ENCODE measurements around the gene ACR.

Gene ACR

DNA sequence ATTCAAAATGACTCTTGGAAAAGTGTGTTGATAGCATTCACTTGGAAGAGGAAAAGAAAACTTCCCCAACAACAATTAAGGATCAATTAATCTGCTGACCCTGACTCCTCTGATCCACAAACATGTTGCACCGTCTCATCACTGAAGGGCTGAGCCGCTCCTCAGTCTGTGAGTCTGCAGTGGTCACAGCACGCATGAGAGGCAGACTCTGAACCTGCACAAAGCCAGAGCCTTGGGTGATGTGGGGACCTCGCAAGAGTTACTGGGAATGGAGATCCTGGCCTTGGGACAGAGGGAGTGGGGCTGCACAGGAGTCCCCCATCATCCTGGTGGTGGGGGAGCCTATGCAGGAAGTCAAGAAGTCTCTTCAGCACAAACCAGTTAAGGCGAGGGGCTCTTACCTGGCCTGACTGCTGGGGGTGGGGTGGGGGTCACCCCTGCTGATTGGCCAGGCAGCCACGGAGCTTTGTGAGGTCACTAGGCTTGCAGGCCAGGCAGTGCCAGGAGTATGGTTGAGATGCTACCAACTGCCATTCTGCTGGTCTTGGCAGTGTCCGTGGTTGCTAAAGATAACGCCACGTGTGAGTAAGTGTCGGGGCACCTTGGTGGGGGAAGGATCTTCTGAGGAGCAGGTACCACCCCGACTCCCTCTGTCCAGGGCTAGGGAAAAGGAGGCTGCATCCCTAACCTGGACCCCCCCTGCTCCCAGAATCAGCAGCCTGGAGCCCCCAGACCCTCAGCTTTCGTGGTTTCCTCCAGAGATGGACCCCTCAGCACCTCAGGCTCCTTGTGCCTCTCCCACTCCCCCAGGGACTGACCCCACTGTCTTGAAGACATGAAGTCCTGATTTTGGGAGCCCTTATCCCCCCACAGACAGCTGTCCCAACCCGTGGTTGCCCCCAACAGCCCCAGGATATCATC, at the start of gene ACR:
TSS of gene ACR (plus strand) at position 477 of the 921 bp plus-strand sequence. CDS start at position 509, 32 bp downstream.
- no peak for DNase-seq

- no peak for DNase-seq
These were observed 49.6 kb upstream of the ACR start for GRCh38 chr22:50688448-50688847.

GRCh38 chr22:50691521-50691920, 46.5 kb upstream of the ACR start:
- DNase-seq: peak; percentile 55

GRCh38 chr22:50693462-50693861, 44.5 kb upstream of the ACR start:
- no peak for DNase-seq

DNA sequence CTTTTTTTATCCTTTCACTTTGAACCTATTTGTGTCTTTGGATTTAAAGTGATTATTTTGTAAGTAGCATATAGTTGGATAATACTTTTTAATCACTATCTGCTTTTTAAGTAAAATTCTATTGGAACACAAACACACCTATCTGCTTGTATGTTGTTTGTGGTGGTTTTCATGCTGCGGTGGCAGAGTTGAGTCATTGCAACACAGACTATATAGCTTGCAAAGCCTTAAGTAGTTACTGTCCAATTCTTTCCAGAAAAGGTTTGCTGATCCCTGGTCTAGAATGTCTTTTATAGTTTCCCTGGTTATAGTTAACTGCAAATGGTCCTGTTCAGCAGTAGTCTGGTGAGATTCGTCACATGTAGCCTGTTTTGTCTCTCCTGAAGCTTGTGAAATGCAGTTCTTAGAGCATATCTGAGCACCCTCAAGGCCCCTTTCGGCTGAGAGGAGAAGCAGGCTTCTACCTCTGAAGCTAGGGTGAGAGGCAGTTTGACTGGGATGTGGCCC, 43.9 kb upstream of the ACR start:
- DNase-seq: no peak

DNA sequence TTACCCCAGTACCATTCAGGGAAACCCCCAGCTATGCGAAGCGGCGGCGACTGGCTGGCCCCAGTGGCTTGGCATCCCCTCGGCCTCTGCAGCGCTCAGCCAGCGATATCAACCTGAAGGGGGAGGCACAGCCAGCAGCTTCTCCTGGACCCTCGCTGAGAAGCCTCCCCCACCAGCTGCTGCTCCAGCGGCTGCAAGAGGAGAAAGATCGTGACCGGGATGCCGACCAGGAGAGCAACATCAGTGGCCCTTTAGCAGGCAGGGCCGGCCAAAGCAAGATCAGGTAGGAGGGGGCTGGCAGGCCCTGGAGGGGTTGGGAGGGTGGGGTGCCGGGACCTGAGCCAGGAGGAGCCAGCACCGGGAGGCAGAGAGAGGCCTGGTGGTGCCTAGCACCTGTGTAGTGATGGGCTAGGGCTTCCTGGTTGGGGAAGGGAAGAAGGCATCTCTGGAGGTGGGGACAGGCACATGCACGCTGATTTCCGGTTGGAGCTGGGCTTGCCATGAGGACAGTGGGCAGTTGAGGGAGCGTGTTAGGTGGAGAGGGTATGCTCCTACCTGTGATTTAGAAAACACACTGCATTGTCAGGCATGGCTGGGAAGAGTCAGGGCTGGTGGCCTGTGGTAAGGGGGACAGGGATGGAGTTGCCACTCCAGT, 43.1 kb upstream of the ACR start:
- no peak for DNase-seq

GRCh38 chr22:50695421-50696250, 42.4 kb upstream of the ACR start:
- no peak for DNase-seq

DNA sequence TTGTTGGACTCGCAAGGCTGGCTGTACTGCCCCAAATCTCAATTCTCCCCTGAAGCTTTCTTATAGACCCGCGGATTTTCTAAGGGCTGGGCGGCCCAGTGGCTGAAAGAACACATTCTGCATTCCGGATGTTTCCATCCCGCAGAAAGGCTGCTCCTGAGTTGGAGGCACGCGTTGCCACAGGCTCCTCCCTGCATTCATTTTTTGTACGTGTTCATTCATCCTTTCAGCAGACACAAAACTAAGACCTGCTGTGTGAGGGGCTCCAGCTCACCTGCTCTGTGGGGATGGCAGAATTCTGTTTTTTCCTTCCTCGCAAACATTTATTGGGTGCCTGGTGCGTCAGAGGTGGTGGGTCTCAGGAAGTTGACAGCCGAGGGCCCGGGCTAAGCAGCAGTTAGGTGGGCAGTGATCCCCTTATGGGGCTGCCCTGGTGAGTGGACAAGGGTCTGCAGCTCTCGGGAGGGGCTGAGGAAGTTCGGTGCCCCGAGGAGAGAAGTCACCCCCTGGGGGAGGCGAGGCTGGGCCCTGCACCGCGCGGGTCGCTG, 41.7 kb upstream of the ACR start:
- DNase-seq: no peak

DNA sequence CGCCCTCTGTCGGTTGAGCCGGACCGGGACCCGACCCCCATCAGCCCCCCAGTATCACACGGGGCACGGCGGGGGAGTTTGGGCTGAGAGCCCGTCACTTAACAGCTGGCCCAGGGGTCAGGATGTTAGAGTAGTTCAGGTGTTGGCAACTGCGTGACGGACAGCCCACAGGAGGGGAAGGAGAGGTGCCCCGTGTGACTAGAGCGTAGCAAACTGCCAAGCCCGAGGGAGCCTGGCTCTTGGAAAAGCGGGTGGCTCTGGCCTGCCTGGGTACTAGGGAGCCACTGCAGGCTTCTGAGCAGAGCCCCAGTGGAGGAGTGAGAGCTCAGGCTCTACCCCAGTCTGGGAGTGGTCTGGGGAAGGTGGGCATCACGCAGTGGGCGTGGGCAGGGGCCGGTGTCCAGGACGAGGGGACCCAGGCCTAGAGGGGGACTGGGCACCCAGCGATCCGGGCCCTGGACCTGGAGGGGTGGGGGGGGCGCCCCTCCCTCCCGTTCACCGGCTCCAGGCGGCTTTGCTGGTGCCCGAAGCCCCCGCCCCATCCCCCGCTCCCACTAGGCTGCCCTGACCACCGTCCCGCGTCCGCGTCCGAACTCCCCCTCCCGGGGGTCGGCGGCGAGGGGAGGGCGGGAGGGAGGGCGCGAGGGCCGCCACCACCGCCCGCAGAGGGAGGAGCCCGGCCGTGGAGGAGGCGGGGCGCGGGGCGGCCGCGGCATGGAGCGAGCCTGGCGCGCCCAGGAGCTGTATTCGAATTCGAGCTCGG, 41.0 kb upstream of the ACR start:
- no peak for DNase-seq

GRCh38 chr22:50697667-50698506, 40.1 kb upstream of the ACR start:
- no peak for DNase-seq

DNA sequence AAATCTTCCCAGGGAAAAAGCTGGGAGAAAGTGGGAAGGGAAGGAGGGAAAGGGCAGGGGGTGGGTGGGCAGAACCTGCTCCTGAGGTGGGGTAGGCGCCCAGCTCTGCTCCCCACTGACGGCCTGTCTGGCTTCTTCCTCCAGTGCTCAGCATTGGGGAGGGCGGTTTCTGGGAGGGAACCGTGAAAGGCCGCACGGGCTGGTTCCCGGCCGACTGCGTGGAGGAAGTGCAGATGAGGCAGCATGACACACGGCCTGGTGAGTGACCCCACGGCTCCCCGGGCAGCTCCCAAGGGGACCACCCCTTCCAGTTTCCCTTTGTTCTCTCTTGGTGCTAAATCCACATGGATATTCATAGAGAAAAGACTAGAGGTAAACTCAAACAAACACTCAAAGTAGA, 39.5 kb upstream of the ACR start:
- no peak for DNase-seq

DNA sequence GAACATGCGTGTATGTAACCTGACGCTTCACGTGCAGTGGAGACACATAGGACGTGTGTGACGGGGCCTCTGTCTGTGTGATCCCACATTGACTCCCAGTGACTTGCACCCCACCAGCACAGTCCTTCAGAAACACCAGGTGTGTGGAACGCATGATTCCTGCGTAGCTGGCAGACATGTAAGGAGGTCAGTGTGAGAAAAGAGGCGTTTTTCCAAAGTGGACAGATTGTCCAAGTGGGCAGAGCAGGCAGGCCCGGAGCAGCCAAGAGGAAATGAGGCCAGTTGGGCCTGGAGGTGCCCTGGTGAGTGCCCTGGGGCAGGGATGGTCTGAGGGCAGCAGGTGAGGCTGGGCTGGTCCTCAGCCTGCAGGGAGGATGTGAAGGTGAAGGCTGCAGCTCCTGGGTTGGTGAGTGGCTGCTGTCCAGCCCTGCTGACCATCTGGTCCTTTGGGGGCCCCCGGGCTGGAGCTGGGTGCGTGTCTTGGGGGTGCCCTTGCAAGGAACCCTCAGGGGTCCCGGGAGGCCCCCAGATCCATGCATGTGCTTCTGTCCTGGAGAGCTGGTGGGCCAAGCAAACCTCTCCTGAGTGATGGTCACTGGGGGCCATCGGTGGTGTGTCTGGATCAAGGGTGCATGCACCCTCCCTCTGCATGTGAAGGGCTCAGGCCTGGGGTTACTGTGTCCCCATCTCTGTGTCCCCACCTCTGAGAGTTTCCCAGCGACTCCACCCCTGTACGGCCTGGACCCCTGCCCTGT, 38.8 kb upstream of the ACR start:
- DNase-seq: no peak

- peak; percentile 6 for DNase-seq
These were observed 38.1 kb upstream of the ACR start for GRCh38 chr22:50699756-50700386.

- DNase-seq: no peak
These were observed 37.5 kb upstream of the ACR start for GRCh38 chr22:50700387-50701075.

DNA sequence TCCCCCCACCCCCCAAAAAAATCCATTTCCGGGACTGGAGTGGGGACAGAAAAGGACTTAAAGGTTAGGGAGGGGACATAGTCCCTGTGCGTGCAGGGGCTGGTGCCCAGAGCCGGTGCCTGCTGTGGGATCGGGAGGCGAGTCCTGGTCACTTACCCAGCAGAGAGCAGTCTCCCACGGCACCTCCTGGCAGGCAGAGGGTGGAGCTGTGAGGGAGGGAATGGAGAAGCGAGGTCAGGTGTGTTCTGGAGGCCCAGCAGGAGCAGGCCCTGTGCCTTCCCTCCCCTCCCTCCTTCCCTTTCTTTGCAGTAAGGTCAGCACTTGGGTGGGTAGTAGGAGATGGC, 37.0 kb upstream of the ACR start:
- no peak for DNase-seq

DNA sequence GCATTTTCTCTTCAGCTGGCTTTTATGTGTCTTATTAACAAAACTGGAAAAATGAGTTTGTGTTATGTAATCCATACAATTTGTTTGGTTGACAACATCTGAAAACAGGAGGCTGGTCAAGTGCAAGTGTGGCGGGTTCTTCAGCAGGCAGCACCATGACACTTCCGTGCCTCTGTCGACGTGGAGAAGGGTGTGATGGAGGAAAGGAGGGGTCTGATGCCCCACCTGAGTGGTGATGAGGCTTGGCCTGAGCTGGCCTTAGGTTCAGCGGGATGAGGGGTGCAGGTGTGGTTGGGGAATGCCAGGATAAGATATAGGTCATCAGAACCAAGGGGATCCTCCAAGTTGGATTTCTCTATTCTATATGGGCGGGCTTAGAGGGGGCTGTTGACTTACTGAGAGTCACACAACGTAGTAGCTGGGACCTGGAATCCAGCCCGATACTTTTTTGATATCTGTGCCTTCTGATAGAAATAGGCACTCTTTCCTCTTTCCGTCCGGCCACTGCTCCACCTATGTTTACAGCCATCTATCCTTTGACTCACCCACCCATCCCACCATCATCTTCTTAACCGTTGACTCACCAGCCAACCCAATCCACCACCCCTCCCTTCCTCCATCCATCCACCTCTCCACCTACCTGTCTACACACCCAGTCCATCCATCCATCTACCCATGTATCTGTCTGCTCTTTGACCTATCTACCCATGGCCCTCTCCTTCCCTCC, 36.4 kb upstream of the ACR start:
- no peak for DNase-seq

GRCh38 chr22:50702261-50702671, 35.7 kb upstream of the ACR start:
- DNase-seq: no peak

Data from NCI-H1694 treated with DMSO at 0.1 percent for 48 hours (cell line).